A549 (cell line): ENCODE measurements around the gene RAP2A. TPM values are rescaled to one million over a fixed set of nuclear protein-coding genes. Genes with fewer than 3 reads are reported as not detected.

Experiments
- ATAC-seq, 2 experiments: fragments of 200-7000 bp in 1 of 2; fragments of >200 bp in 1 of 2; cut with Nextera tagmentation in 1 of 2; cut with Tn5 transposase in 1 of 2; 3 replicates each; pipeline versions ENCODE4 v1.8.0 to v1.9.1; 2018 to 2020; ENCODE audit warnings: mild to moderate bottlenecking in 1 of 2, moderate library complexity in 1 of 2
- CTCF ChIA-PET: fragments of 300-600 bp; sonication (Branson Sonifier 250); formaldehyde crosslinking; extraction: SDS; loops from one replicate; lab custom pipeline; 2021; ENCODE audit warnings: antibody characterized with exemption, inconsistent platforms; lab: Yijun Ruan, JAX
- POLR2A ChIA-PET: fragments of 350-600 bp; formaldehyde crosslinking; extraction: SDS; loops from one replicate; lab custom pipeline; 2021; ENCODE audit warnings: antibody characterized with exemption, inconsistent platforms; lab: Yijun Ruan, JAX
- DNase-seq, 2 experiments: peaks; one replicate each; pipeline versions ENCODE4 v3.0.0 to v3.0.0-alpha.2; 2011 to 2016; ENCODE audit warnings: low read depth in 1 of 2, low spot score in 1 of 2
- FAIRE-seq: peaks from 2 replicates; lab custom pipeline; 2011; peaks lifted over from hg19 to GRCh38; lab: Jason Lieb, UNC
- H3K27ac ChIP-seq, 2 experiments: fragments of >200 bp; sonication (Bioruptor Twin); formaldehyde crosslinking; 3 replicates each; pipeline ENCODE4 v1.5.1; 2016 to 2017
- H3K4me1 ChIP-seq: fragments of >200 bp; sonication (Bioruptor Twin); formaldehyde crosslinking; 3 replicates; pipeline ENCODE4 v1.6.1; 2016
- H3K4me2 ChIP-seq: fragments of >200 bp; sonication (Bioruptor Twin); formaldehyde crosslinking; 3 replicates; pipeline ENCODE4 v1.6.1; 2016
- H3K4me3 ChIP-seq: fragments of >200 bp; sonication (Bioruptor Twin); formaldehyde crosslinking; 3 replicates; pipeline ENCODE4 v1.5.1; 2016
- H3K9me3 ChIP-seq: fragments of >200 bp; sonication (Bioruptor Twin); formaldehyde crosslinking; 3 replicates; pipeline ENCODE4 v1.6.1; 2016
- BHLHE40 ChIP-seq: IDR thresholded peaks from 2 replicates; pipeline ENCODE4 v1.6.1; 2012; ENCODE audit warnings: low read depth, low read length, inconsistent platforms
- CBX8 ChIP-seq: fragments of 200-600 bp; sonication (generic); IDR thresholded peaks from 2 replicates; pipeline ENCODE4 v1.6.1; 2016
- CEBPB ChIP-seq, 2 experiments: fragments of >200 bp in 1 of 2; sonication (Bioruptor Twin) in 1 of 2; formaldehyde crosslinking in 1 of 2; IDR thresholded peaks; 2 replicates each; pipeline ENCODE4 v1.6.1; 2012 to 2016
- CHD2 ChIP-seq: fragments of 150-350 bp; IDR thresholded peaks from 2 replicates; pipeline ENCODE4 v1.6.1; 2014; ENCODE audit warnings: low read length; ENCODE audit not compliant: partially characterized antibody
- EHF ChIP-seq: fragments of 250-450 bp; sonication (Bioruptor Pico); IDR thresholded peaks from 2 replicates; pipeline ENCODE4 v1.5.0; 2020; ENCODE audit warnings: mild to moderate bottlenecking
- FOSB ChIP-seq: fragments of 250-450 bp; sonication (Bioruptor Pico); IDR thresholded peaks from 2 replicates; pipeline ENCODE4 v1.5.0; 2020; ENCODE audit warnings: mild to moderate bottlenecking, moderate library complexity
- HDAC2 ChIP-seq: fragments of 200-600 bp; sonication (generic); IDR thresholded peaks from 2 replicates; pipeline ENCODE4 v1.6.1; 2016
- HEYL ChIP-seq: fragments of 250-450 bp; sonication (Bioruptor Pico); IDR thresholded peaks from 2 replicates; pipeline ENCODE4 v1.8.0; 2021; ENCODE audit warnings: mild to moderate bottlenecking, moderate library complexity
- HOXA7 ChIP-seq: fragments of 250-450 bp; sonication (Bioruptor Pico); IDR thresholded peaks from 2 replicates; pipeline ENCODE4 v1.5.0; 2020; ENCODE audit warnings: mild to moderate bottlenecking, moderate library complexity
- HOXB13 ChIP-seq: fragments of 250-450 bp; sonication (Bioruptor Pico); IDR thresholded peaks from 2 replicates; pipeline ENCODE4 v1.5.0; 2020; ENCODE audit warnings: low read depth, mild to moderate bottlenecking, moderate library complexity
- JUN ChIP-seq, 2 experiments: fragments of >200 bp; sonication (Bioruptor Twin); formaldehyde crosslinking; IDR thresholded peaks; 2 replicates in 1 of 2; 3 replicates in 1 of 2; pipeline ENCODE4 v1.6.1; 2016 to 2017
- NFE2L2 ChIP-seq: fragments of 150-350 bp; conservative IDR thresholded peaks from 2 replicates; pipeline ENCODE4 v1.6.1; 2014; ENCODE audit warnings: low read length
- NPAS2 ChIP-seq: fragments of 250-450 bp; sonication (Bioruptor Pico); IDR thresholded peaks from 2 replicates; pipeline ENCODE4 v1.8.0; 2022; ENCODE audit warnings: mild to moderate bottlenecking, moderate library complexity, borderline replicate concordance
- NR3C1 ChIP-seq: fragments of >200 bp; sonication (Bioruptor Twin); formaldehyde crosslinking; IDR thresholded peaks from 3 replicates; pipeline ENCODE4 v1.6.1; 2017
- RARB ChIP-seq: fragments of 250-450 bp; sonication (Bioruptor Pico); IDR thresholded peaks from 2 replicates; pipeline ENCODE4 v1.8.0; 2021; ENCODE audit warnings: mild to moderate bottlenecking, moderate library complexity
- RFX5 ChIP-seq: fragments of 450-650 bp; IDR thresholded peaks from 2 replicates; pipeline ENCODE4 v1.7.1; 2014; ENCODE audit warnings: antibody characterized with exemption, mild to moderate bottlenecking, moderate library complexity
- SREBF2 ChIP-seq: fragments of 450-650 bp; IDR thresholded peaks from 2 replicates; pipeline ENCODE4 v1.6.1; 2014; ENCODE audit warnings: mild to moderate bottlenecking, moderate library complexity
- TFCP2L1 ChIP-seq: fragments of 250-450 bp; sonication (Bioruptor Pico); IDR thresholded peaks from 2 replicates; pipeline ENCODE4 v1.5.0; 2021; ENCODE audit warnings: mild to moderate bottlenecking
- ZC3H11A ChIP-seq: fragments of 450-650 bp; IDR thresholded peaks from 2 replicates; pipeline ENCODE4 v1.6.1; 2014; ENCODE audit warnings: antibody characterized with exemption, mild to moderate bottlenecking
- ZFP36 ChIP-seq: fragments of 450-650 bp; IDR thresholded peaks from 2 replicates; pipeline ENCODE4 v1.6.1; 2014; ENCODE audit warnings: borderline replicate concordance; ENCODE audit not compliant: partially characterized antibody
- ZSCAN20 ChIP-seq: fragments of 250-450 bp; sonication (Bioruptor Pico); IDR thresholded peaks from 2 replicates; pipeline ENCODE4 v1.8.0; 2022; ENCODE audit warnings: mild to moderate bottlenecking, moderate library complexity
- WGBS: methylation state at CpG from one replicate; pipeline ENCODE4 v1.1.6; 2017; ENCODE audit errors: missing lambda C conversion rate; 5-methylcytosine and 5-hydroxymethylcytosine counted together
- polyA plus RNA-seq, 4 experiments: library from polyadenylated mRNA; depleted of rRNA in 3 of 4; stranded (reverse); fragments of >200 nt; fragmentation: RNase III in 1 of 4; extraction: RNeasy Plus Mini Kit Qiagen cat#74134 plus additional on column Dnase treatment in 1 of 4; gene quantifications; 2 replicates in 3 of 4; 3 replicates in 1 of 4; pipeline ENCODE4 v1.2.3, GENCODE V29; 2011 to 2017
- TF ChIP-seq, protein P1 (sequence below): fragments of >200 bp; sonication (Bioruptor Twin); formaldehyde crosslinking; IDR thresholded peaks from 3 replicates; pipeline ENCODE4 v1.5.1; 2016
- TF ChIP-seq, protein P2 (sequence below): IDR thresholded peaks from 2 replicates; pipeline ENCODE4 v1.6.1; 2012; ENCODE audit warnings: low read depth, borderline replicate concordance
- TF ChIP-seq, protein P3 (sequence below): fragments of 250-450 bp; sonication (Bioruptor Pico); IDR thresholded peaks from 2 replicates; pipeline ENCODE4 v1.5.0; 2021; ENCODE audit warnings: mild to moderate bottlenecking, moderate library complexity, borderline replicate concordance
- TF ChIP-seq, protein P4 (sequence below): fragments of 450-650 bp; IDR thresholded peaks from 2 replicates; pipeline ENCODE4 v1.6.1; 2014; ENCODE audit warnings: antibody characterized with exemption
- TF ChIP-seq, protein P5 (sequence below): fragments of 250-450 bp; sonication (Bioruptor Pico); IDR thresholded peaks from 2 replicates; pipeline ENCODE4 v1.5.0; 2020; ENCODE audit warnings: low read depth, mild to moderate bottlenecking, moderate library complexity
- TF ChIP-seq, protein P6 (sequence below): fragments of >200 bp; sonication (Bioruptor Twin); formaldehyde crosslinking; IDR thresholded peaks from 3 replicates; pipeline ENCODE4 v1.6.1; 2016
- TF ChIP-seq, protein P7 (sequence below): IDR thresholded peaks from 2 replicates; pipeline ENCODE4 v1.6.1; 2012

RAP2A gene
- polyA plus RNA-seq, 2 of the 4 experiments (the other 2 are of a cell fraction): 8.7 to 10.9 TPM

DNA sequence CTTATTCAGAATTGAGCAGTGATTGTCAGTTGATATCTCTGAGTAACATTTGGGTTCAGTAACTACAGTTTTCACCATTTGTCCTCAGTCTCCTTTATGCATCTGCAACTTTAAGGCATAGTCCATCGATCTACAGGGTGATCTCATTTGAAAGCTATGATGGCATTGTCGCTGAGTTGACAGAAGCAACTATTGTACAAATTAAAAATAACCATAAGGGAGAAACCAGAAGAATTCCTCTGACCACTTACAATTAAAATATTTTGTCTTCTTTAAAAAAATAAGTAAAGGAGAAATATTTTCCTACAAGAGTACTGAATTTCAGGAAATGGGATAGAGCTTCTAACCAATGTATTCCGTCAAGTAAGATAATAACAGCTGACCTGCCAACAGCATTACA lies 30.6 kb downstream of the RAP2A start:
- CTCF ChIA-PET: no interaction called here
- H3K27ac ChIP-seq: no peak overlapping the region
- H3K4me2 ChIP-seq: no peak overlapping the region
- ATAC-seq: no peak
- no peak for TF ChIP-seq EHF (CRISPR knock-in tag)
- no peak for TF ChIP-seq HOXA7
- TF ChIP-seq ZSCAN20 (CRISPR knock-in tag): no peak
- TF ChIP-seq, protein P1, sequence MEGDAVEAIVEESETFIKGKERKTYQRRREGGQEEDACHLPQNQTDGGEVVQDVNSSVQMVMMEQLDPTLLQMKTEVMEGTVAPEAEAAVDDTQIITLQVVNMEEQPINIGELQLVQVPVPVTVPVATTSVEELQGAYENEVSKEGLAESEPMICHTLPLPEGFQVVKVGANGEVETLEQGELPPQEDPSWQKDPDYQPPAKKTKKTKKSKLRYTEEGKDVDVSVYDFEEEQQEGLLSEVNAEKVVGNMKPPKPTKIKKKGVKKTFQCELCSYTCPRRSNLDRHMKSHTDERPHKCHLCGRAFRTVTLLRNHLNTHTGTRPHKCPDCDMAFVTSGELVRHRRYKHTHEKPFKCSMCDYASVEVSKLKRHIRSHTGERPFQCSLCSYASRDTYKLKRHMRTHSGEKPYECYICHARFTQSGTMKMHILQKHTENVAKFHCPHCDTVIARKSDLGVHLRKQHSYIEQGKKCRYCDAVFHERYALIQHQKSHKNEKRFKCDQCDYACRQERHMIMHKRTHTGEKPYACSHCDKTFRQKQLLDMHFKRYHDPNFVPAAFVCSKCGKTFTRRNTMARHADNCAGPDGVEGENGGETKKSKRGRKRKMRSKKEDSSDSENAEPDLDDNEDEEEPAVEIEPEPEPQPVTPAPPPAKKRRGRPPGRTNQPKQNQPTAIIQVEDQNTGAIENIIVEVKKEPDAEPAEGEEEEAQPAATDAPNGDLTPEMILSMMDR: no peak
- TF ChIP-seq HEYL (CRISPR knock-in tag): no peak
- no peak for TF ChIP-seq JUN (IDR thresholded peaks at IDR 0.05)
- TF ChIP-seq, all 56 proteins: peak for 0
- WGBS: 97% methylated on average over 3 of the region's 3 CpGs
- H3K9me3 ChIP-seq: no peaks in the 10 kb centered on the region
- H3K4me1 ChIP-seq: no peaks in the 10 kb centered on the region; the same call in 2 of the 3 replicates
- H3K4me3 ChIP-seq: no peak overlapping the region
- POLR2A ChIA-PET: no interaction called here
- no peak for FAIRE-seq
- no peak for DNase-seq

DNA sequence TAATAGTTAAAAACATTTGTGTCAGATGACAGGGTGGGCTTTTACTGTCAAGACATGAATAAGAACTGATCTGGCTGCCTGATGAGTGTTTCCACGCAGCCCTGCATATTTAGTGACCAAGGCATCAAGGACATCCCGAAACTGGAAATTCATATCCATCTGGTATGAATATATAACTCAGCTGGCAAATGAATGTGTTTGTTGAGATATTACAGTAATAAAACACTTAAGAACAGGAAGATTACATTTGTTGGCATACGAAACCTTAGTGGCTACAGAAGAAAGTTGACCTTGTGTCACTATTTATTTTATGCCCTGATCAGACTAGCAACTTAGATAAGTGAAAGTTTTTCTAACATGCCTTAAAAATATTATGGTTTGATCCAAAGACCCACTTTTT lies 32.8 kb downstream of the RAP2A start:
- no peak for TF ChIP-seq SREBF2
- TF ChIP-seq, protein P2, sequence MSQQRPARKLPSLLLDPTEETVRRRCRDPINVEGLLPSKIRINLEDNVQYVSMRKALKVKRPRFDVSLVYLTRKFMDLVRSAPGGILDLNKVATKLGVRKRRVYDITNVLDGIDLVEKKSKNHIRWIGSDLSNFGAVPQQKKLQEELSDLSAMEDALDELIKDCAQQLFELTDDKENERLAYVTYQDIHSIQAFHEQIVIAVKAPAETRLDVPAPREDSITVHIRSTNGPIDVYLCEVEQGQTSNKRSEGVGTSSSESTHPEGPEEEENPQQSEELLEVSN: no peak
- no peak for TF ChIP-seq JUN (IDR thresholded peaks at IDR 0.05)
- no peak for TF ChIP-seq RARB
- TF ChIP-seq, protein P3, sequence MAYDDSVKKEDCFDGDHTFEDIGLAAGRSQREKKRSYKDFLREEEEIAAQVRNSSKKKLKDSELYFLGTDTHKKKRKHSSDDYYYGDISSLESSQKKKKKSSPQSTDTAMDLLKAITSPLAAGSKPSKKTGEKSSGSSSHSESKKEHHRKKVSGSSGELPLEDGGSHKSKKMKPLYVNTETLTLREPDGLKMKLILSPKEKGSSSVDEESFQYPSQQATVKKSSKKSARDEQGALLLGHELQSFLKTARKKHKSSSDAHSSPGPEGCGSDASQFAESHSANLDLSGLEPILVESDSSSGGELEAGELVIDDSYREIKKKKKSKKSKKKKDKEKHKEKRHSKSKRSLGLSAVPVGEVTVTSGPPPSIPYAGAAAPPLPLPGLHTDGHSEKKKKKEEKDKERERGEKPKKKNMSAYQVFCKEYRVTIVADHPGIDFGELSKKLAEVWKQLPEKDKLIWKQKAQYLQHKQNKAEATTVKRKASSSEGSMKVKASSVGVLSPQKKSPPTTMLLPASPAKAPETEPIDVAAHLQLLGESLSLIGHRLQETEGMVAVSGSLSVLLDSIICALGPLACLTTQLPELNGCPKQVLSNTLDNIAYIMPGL (CRISPR knock-in tag): no peak
- no peak for TF ChIP-seq CEBPB (IDR thresholded peaks at IDR 0.05)
- TF ChIP-seq RFX5: no peak
- TF ChIP-seq, protein P4, sequence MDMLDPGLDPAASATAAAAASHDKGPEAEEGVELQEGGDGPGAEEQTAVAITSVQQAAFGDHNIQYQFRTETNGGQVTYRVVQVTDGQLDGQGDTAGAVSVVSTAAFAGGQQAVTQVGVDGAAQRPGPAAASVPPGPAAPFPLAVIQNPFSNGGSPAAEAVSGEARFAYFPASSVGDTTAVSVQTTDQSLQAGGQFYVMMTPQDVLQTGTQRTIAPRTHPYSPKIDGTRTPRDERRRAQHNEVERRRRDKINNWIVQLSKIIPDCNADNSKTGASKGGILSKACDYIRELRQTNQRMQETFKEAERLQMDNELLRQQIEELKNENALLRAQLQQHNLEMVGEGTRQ: no peak
- no peak for TF ChIP-seq CHD2
- FAIRE-seq: no peak

DNA sequence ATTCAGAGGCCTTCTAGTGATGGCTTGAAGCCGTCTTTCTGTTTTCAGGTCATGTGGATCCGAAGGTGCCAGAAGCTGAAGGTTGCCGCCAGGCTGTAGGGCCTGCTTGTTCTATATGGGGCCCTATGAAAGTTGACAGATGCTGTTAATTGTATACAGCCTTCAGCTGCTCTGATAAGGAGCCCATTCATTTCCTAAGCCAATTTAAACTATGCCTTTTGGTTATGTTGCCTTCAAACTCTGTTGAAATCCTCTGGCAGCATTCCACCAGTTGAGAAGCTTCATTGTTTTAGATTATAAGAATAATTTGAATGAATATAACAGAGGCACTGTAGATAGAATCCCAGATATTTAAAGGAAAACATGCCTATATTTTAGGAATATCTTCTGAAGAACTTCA lies 34.4 kb downstream of the RAP2A start:
- H3K4me2 ChIP-seq: no peak overlapping the region
- no peak for FAIRE-seq
- DNase-seq: no peak
- no peak for ATAC-seq
- no peaks in the 10 kb centered on the region; the same call in 2 of the 3 replicates for H3K4me1 ChIP-seq
- H3K27ac ChIP-seq: no peak overlapping the region
- ChIA-PET POLR2A (no interaction called here), CTCF (no interaction called here)
- H3K9me3 ChIP-seq: no peaks in the 10 kb centered on the region
- 90% methylated on average over 3 of the region's 3 CpGs for WGBS
- no peak overlapping the region for H3K4me3 ChIP-seq
- TF ChIP-seq TFCP2L1: no peak
- no peak for TF ChIP-seq HEYL (CRISPR knock-in tag)
- no peak for TF ChIP-seq NR3C1
- TF ChIP-seq, protein P5, sequence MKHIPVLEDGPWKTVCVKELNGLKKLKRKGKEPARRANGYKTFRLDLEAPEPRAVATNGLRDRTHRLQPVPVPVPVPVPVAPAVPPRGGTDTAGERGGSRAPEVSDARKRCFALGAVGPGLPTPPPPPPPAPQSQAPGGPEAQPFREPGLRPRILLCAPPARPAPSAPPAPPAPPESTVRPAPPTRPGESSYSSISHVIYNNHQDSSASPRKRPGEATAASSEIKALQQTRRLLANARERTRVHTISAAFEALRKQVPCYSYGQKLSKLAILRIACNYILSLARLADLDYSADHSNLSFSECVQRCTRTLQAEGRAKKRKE: no peak
- TF ChIP-seq RARB: no peak
- no peak for TF ChIP-seq HOXB13 (CRISPR knock-in tag)
- TF ChIP-seq NFE2L2: no peak
- TF ChIP-seq ZFP36: no peak
- TF ChIP-seq, protein P6, sequence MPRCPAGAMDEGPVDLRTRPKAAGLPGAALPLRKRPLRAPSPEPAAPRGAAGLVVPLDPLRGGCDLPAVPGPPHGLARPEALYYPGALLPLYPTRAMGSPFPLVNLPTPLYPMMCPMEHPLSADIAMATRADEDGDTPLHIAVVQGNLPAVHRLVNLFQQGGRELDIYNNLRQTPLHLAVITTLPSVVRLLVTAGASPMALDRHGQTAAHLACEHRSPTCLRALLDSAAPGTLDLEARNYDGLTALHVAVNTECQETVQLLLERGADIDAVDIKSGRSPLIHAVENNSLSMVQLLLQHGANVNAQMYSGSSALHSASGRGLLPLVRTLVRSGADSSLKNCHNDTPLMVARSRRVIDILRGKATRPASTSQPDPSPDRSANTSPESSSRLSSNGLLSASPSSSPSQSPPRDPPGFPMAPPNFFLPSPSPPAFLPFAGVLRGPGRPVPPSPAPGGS: no peak
- TF ChIP-seq BHLHE40: no peak
- no peak for TF ChIP-seq CEBPB (IDR thresholded peaks at IDR 0.05)
- TF ChIP-seq CBX8: no peak
- TF ChIP-seq FOSB (CRISPR knock-in tag): no peak
- no peak for TF ChIP-seq NPAS2
- TF ChIP-seq, protein P2: no peak
- no peak for TF ChIP-seq HDAC2
- TF ChIP-seq ZC3H11A: no peak
- TF ChIP-seq, protein P7, sequence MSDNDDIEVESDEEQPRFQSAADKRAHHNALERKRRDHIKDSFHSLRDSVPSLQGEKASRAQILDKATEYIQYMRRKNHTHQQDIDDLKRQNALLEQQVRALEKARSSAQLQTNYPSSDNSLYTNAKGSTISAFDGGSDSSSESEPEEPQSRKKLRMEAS: no peak

More for the DNA sequence above, 32.8 kb downstream of the RAP2A start:
- no peak overlapping the region for H3K27ac ChIP-seq
- no peaks in the 10 kb centered on the region for H3K9me3 ChIP-seq
- WGBS: 95% methylated on average over 3 of the region's 3 CpGs
- POLR2A ChIA-PET: no interaction called here
- H3K4me2 ChIP-seq: no peak overlapping the region
- H3K4me1 ChIP-seq: no peaks in the 10 kb centered on the region; the same call in 2 of the 3 replicates
- ATAC-seq: no peak
- CTCF ChIA-PET: no interaction called here
- DNase-seq: no peak
- H3K4me3 ChIP-seq: no peak overlapping the region
